ENCODE data around the gene DEAF1. TPM values are rescaled to one million over a fixed set of nuclear protein-coding genes. Genes with fewer than 3 reads are reported as not detected.

DEAF1 gene
- total RNA-seq, 1 donor from 2014 or later, result 48.9 TPM

- Mint-ChIP-seq H3K4me3 (ENCODE audit: unreplicated experiment) (peak overlapping the region; percentile 78), H3K27ac (ENCODE audit: unreplicated experiment) (no peak overlapping the region)
- no peak for FAIRE-seq
Measured at GRCh38 chr11:704781-705645, 10.0 kb upstream of the DEAF1 start.

GRCh38 chr11:704228-704674 is 9.2 kb upstream of the DEAF1 start:
- no peak overlapping the region for H3K27ac ChIP-seq (ENCODE audit: low read depth, low read length)

More at GRCh38 chr11:704781-705645, 10.0 kb upstream of the DEAF1 start:
- no peaks in the 10 kb centered on the region for H3K36me3 ChIP-seq (ENCODE audit: insufficient read depth, low read length)
- H2AFZ ChIP-seq (ENCODE audit: low read depth, low read length), result no peak overlapping the region
- Mint-ChIP-seq H3K4me1 (ENCODE audit: low read depth, unreplicated experiment) (peaks cover 4% of the 10 kb centered on the region), H3K36me3 (ENCODE audit: low read depth, unreplicated experiment) (peaks cover 3% of the 10 kb centered on the region), H3K9me3 (ENCODE audit: unreplicated experiment) (no peaks in the 10 kb centered on the region), H3K27me3 (ENCODE audit: low read depth, unreplicated experiment) (no peaks in the 10 kb centered on the region)
- H3K9ac ChIP-seq (ENCODE audit: low read length), result peak overlapping the region; percentile 18
- H3K79me2 ChIP-seq (ENCODE audit: insufficient read depth, low read length), result peaks cover 21% of the 10 kb centered on the region
- no peak overlapping the region for H3K27ac ChIP-seq (ENCODE audit: low read depth, low read length)
- TF ChIP-seq CTCF (IDR thresholded peaks at IDR 0.05; ENCODE audit: insufficient read depth, low read depth, low read length) (no peak), EZH2 (IDR thresholded peaks at IDR 0.05; ENCODE audit: insufficient read depth, low read length) (no peak)
- H4K20me1 ChIP-seq (ENCODE audit: insufficient read depth, low read length), result peaks cover 14% of the 10 kb centered on the region
- H3K4me3 ChIP-seq (ENCODE audit: insufficient read depth, low read depth, low read length), result no peak overlapping the region
- no peak for DNase-seq (ENCODE audit: low read depth)
- peaks cover 21% of the 10 kb centered on the region for H3K4me1 ChIP-seq (ENCODE audit: insufficient read depth, low read length)
- H3K9me3 ChIP-seq (ENCODE audit: insufficient read depth, low read depth, low read length), result no peaks in the 10 kb centered on the region
- H3K27me3 ChIP-seq (ENCODE audit: insufficient read depth, low read length), result no peaks in the 10 kb centered on the region
- H3K4me2 ChIP-seq (ENCODE audit: low read length), result peak overlapping the region; percentile 86

More at GRCh38 chr11:704228-704674, 9.2 kb upstream of the DEAF1 start:
- H3K27me3 ChIP-seq (ENCODE audit: insufficient read depth, low read length), result no peaks in the 10 kb centered on the region
- H4K20me1 ChIP-seq (ENCODE audit: insufficient read depth, low read length), result peaks cover 19% of the 10 kb centered on the region
- DNase-seq (ENCODE audit: low read depth), result no peak
- Mint-ChIP-seq H3K9me3 (ENCODE audit: unreplicated experiment) (no peaks in the 10 kb centered on the region), H3K4me3 (ENCODE audit: unreplicated experiment) (no peak overlapping the region), H3K27ac (ENCODE audit: unreplicated experiment) (no peak overlapping the region), H3K27me3 (ENCODE audit: low read depth, unreplicated experiment) (no peaks in the 10 kb centered on the region), H3K36me3 (ENCODE audit: low read depth, unreplicated experiment) (peaks cover 3% of the 10 kb centered on the region), H3K4me1 (ENCODE audit: low read depth, unreplicated experiment) (peaks cover 10% of the 10 kb centered on the region)
- no peaks in the 10 kb centered on the region for H3K9me3 ChIP-seq (ENCODE audit: insufficient read depth, low read depth, low read length)
- peaks cover 21% of the 10 kb centered on the region for H3K4me1 ChIP-seq (ENCODE audit: insufficient read depth, low read length)
- no peak for TF ChIP-seq CTCF (IDR thresholded peaks at IDR 0.05; ENCODE audit: insufficient read depth, low read depth, low read length)
- no peak for TF ChIP-seq EZH2 (IDR thresholded peaks at IDR 0.05; ENCODE audit: insufficient read depth, low read length)
- no peak overlapping the region for H2AFZ ChIP-seq (ENCODE audit: low read depth, low read length)
- FAIRE-seq, result no peak
- H3K79me2 ChIP-seq (ENCODE audit: insufficient read depth, low read length), result peaks cover 25% of the 10 kb centered on the region
- no peak overlapping the region for H3K4me3 ChIP-seq (ENCODE audit: insufficient read depth, low read depth, low read length)
- no peak overlapping the region for H3K9ac ChIP-seq (ENCODE audit: low read length)
- H3K36me3 ChIP-seq (ENCODE audit: insufficient read depth, low read length), result peaks cover 3% of the 10 kb centered on the region
- no peak overlapping the region for H3K4me2 ChIP-seq (ENCODE audit: low read length)

Measured in astrocyte (in vitro differentiated cells and primary cell).